ENCODE measurements around the gene MEGF11.

- no peak for TF ChIP-seq BACH2 (CRISPR knock-in tag; IDR thresholded peaks at IDR 0.05; ENCODE audit: borderline replicate concordance)
- TF ChIP-seq GLIS3 (CRISPR knock-in tag; IDR thresholded peaks at IDR 0.05), result no peak
- TF ChIP-seq ESRRG (CRISPR knock-in tag; IDR thresholded peaks at IDR 0.05), result no peak
These were observed 339.8 kb downstream of the MEGF11 start for GRCh38 chr15:65913631-65914199.
